AG09309 (cell line): Measurements from ENCODE around the gene TAGLN.
"Not testable (repeated sequence)": the region's sequence is repeated elsewhere in the genome, so short reads cannot be mapped to it uniquely, and the experiment has no call there.

Experiments
- DNase-seq: peaks from one replicate; pipeline ENCODE4 v3.0.0-alpha.2; 2010; ENCODE audit warnings: low read depth
- H3K4me3 ChIP-seq: 2 replicates; pipeline ENCODE4 v1.5.1; 2011; ENCODE audit warnings: mild to moderate bottlenecking, low read depth, low read length, moderate library complexity; ENCODE audit not compliant: control insufficient read depth
- TF ChIP-seq, protein P1 (sequence below): IDR thresholded peaks from 2 replicates; pipeline ENCODE4 v1.5.1; 2011; ENCODE audit warnings: mild to moderate bottlenecking, low read depth, low read length, inconsistent platforms; ENCODE audit not compliant: insufficient read depth, control insufficient read depth; ENCODE audit errors: missing control alignments

Gene TAGLN

GRCh38 chr11:117208710-117209109 lies 9.5 kb downstream of the TAGLN start:
- not testable (repeated sequence) for DNase-seq
- TF ChIP-seq, protein P1, sequence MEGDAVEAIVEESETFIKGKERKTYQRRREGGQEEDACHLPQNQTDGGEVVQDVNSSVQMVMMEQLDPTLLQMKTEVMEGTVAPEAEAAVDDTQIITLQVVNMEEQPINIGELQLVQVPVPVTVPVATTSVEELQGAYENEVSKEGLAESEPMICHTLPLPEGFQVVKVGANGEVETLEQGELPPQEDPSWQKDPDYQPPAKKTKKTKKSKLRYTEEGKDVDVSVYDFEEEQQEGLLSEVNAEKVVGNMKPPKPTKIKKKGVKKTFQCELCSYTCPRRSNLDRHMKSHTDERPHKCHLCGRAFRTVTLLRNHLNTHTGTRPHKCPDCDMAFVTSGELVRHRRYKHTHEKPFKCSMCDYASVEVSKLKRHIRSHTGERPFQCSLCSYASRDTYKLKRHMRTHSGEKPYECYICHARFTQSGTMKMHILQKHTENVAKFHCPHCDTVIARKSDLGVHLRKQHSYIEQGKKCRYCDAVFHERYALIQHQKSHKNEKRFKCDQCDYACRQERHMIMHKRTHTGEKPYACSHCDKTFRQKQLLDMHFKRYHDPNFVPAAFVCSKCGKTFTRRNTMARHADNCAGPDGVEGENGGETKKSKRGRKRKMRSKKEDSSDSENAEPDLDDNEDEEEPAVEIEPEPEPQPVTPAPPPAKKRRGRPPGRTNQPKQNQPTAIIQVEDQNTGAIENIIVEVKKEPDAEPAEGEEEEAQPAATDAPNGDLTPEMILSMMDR: peak; percentile 13

DNA sequence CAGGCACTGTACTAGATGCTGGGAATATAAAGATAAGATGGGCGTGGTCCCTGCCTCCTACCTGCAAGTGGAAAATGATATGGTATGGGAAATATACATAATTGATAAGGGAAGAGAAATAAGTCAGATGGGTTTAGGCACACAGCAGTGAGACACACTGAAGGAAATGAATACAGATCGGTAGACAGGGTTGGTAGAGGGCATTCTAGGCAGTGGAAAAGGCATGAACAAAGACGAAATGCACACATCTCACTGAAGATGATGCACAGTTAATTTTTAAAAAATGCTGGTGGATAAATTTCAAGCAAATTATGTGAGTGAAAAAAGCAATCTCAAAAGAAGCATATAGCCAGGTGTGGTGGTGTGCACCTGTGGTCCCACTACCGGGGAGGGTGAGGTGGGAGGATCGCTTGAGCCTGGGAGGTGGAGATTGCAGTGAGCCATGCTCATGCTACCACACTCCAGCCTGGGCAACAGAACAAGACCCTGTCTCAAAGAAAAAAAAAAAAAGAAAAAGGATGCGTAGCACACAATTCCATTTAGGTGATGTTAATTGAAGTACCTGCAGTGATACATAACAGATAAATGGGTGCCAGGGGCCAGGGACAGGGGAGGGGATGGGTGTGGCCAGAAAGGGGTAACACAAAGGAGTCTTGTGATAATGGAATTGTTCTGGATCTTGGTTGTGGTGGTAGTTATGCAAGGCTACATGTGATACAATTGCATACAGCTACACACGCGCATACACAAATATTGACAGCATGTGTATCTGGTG lies 10.4 kb downstream of the TAGLN start:
- not testable (repeated sequence) for H3K4me3 ChIP-seq, DNase-seq

More at GRCh38 chr11:117208710-117209109, 9.5 kb downstream of the TAGLN start:
- not testable (repeated sequence) for H3K4me3 ChIP-seq

DNA sequence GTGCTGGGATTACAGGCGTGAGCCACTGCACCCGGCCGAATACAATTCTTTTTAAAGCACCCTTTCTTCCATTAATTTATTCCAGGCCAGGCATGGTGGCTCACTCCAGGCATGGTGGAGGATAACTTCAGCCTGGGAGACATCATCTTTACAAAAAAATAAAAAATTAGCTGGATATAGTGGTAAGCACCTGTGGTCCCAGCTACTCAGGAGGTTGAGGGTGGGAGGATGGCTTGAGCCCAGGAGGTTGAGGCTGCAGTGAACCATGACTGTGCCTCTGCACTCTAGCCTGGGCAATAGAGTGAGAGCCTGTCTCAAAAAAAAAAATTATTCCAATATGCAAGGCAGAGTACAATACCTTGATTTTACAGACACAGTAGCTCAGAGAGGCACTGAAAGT lies 11.4 kb downstream of the TAGLN start:
- TF ChIP-seq, protein P1: no peak
- DNase-seq: no peak

DNA sequence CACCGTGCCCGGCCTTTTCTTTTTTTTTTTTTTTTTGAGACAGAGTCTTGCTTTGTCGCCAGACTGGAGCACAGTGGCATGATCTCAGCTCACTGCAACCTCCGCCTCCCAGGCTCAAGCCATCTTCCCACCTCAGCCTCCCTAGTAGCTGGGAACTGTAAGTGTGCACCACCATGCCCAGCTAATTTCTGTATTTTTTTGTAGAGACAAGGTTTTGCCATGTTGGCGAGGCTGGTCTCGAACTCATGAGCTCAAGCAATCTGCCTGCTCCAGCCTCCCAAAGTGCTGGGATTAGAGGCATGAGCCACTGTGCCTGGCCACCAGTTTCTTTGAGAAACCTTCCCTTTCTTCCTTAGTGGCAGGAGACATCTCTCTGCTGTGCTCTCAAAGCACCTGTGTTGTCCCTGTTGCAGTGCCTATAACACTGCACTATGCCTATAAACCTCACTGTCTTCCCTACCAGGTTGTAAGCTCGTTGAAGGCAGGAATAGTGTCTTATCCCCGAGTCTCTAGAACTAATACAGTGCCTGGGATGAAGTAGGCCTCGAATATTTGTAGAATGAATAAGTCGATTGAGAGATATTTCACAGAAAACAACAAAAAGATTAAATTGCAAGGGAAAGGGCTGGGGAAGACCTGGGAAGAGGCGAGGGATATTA lies 13.7 kb downstream of the TAGLN start:
- DNase-seq: no peak
- H3K4me3 ChIP-seq: no peak overlapping the region
- TF ChIP-seq, protein P1: no peak

More for the DNA sequence above, 11.4 kb downstream of the TAGLN start:
- no peak overlapping the region for H3K4me3 ChIP-seq

DNA sequence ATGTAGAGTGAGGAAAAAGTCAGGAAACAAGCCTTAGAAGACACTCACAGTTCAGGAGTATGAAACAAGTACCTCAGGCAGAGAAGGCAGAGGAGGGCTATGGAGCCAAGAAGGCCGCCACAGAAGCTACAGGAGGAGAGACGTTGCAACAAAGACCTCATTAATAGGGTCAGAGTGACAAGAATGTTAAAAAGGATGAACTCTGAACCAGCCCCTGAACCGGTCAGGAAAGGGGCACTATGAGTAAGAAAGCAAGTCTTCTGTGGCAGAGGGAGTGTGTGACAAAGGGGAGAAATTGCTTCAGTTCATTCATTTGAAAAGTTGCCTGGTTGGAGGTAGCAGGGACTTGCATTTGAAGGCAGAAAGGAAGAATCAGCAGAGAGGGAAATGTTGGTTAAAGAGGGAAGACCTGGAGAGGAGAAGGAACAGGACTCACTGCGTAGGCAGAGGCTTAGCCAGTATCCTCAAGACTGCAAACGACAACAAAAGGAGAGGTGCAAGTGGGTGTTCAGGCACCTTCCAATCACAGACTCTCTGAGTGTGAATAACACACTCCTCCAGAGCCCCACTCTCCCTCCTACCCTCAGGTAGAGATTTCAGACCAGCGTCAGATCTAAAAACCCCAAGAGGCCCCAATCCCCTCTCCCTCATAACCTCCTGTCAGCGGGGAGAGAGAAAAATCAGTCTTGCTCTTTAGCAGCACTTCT lies 15.4 kb downstream of the TAGLN start:
- TF ChIP-seq, protein P1: no peak
- DNase-seq: no peak
- H3K4me3 ChIP-seq: no peak overlapping the region

DNA sequence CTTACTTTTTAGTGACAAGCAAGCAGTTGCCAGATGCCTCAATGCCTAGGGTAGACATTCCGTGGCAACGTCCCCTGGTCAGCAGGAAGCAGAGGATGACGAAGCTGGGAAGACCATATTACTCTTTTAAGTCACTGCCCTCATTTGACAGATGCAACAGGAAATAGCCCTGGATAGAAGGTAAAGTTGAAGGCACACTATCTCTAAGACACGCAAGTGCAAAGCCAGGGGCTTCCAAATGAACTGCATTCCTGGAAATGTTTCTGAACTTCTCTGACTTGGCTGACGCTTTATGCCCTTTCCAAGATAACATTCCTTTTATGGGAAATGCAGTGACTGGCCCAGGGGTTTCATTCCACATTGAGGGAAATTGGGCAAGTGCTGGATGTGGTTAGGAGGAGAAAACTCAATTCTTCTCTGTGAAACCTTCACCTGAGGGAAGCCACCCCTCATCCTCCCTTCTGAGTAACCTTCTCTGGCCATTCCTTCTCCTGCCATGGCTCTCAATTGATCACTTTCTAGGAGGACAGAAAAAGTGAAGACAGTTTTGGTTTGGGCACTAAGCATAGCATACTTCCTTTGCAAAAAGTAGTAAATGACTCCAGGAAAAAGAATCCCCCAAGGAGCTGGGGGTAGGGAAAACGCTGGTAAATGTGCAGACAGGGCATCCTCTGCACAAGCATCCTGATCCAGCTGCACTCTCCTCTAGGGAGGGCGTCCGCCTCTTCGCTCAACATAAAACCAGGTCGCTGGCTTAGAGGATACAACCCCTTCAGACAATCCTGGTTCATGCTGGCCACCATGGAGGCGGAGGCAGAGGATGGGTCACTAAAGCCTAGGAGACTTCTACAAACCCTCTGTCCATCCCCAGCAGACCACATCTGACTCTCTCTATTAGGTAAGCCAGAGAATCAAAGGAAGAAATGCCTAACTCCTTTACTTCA lies 18.2 kb downstream of the TAGLN start:
- TF ChIP-seq, protein P1: no peak
- DNase-seq: peak; percentile 58
- no peak overlapping the region for H3K4me3 ChIP-seq
